GM21619 (cell line): ENCODE measurements around the gene PAMR1.

Experiments
- ATAC-seq: cut with Tn5 transposase; IDR thresholded peaks from one replicate; pipeline ENCODE4 v1.9.1; 2021; ENCODE audit not compliant: unreplicated experiment

PAMR1 gene

DNA sequence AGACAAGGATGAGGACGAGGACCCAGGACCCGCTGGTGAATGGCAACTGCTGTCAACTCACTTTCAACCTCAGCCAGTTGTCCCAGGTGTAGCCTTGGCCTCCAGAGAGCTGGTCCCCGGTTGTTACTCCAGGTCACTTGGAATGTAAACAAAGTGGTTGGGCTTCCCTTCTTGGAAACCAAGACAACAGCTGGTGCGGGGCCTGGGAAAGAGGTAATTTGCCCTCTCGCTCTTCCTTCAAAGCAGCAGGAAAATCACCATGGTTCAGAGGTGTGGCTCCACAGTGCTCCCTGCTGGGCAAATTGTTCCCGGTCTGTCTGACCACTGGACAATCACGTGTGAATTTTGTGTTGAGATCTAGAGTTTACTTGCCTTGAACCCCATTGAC, 121.0 kb downstream of the PAMR1 start:
- no peak for ATAC-seq

DNA sequence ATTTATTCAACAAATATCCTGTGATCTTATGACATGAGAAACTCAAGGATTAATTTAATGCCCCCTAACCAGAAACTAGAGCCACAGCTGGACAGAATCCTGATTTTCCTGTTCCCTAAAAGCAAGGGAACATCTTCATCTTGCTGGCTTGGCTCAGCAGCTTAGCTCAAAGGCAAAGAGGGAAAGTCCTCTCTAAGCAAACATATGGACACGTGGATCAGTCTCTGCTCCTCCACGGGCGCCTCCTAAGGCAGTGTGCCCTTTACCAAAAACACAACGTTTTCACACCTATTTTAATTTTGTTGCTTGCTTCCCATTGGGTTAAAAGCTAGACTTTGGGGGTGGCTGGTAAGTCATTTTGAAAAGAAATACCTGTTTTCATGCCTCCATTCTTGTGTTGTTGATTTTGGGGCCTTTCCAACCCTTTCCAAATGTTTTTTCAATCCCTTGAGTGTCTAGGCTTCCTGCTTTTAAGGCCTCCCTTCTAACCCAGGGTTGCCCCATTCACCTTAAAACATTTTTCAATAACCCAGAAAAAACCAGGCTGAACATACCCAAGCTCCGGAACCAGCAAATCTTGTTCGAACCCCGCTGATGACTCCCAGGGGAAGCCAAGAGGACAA, 121.5 kb downstream of the PAMR1 start:
- no peak for ATAC-seq

GRCh38 chr11:35402751-35403660, 122.4 kb downstream of the PAMR1 start:
- ATAC-seq = no peak

DNA sequence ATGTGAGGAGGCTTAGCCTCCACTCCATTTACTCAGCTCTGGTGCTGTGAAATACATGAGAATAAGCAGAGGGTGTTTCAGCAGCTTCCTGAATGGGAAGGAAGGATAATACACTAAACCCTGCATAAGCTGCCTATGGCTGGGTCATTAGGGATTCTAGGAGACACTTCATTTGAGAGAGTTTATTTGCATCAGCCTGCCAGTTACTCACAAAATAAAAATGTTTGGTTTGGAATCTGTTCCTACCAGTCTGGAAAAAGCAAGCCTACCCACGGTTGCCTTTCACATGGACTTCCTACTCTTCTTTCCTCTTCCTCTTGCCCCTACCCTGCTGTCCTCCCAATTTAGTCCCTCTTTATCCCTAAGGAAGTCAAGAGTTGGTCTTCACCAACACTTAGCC, 126.5 kb downstream of the PAMR1 start:
- ATAC-seq = no peak

- ATAC-seq = no peak
Measured at GRCh38 chr11:35394941-35395340, 130.5 kb downstream of the PAMR1 start.

GRCh38 chr11:35393098-35393497, 132.3 kb downstream of the PAMR1 start:
- ATAC-seq = no peak

- no peak for ATAC-seq
Measured at GRCh38 chr11:35391922-35392688, 133.3 kb downstream of the PAMR1 start.

DNA sequence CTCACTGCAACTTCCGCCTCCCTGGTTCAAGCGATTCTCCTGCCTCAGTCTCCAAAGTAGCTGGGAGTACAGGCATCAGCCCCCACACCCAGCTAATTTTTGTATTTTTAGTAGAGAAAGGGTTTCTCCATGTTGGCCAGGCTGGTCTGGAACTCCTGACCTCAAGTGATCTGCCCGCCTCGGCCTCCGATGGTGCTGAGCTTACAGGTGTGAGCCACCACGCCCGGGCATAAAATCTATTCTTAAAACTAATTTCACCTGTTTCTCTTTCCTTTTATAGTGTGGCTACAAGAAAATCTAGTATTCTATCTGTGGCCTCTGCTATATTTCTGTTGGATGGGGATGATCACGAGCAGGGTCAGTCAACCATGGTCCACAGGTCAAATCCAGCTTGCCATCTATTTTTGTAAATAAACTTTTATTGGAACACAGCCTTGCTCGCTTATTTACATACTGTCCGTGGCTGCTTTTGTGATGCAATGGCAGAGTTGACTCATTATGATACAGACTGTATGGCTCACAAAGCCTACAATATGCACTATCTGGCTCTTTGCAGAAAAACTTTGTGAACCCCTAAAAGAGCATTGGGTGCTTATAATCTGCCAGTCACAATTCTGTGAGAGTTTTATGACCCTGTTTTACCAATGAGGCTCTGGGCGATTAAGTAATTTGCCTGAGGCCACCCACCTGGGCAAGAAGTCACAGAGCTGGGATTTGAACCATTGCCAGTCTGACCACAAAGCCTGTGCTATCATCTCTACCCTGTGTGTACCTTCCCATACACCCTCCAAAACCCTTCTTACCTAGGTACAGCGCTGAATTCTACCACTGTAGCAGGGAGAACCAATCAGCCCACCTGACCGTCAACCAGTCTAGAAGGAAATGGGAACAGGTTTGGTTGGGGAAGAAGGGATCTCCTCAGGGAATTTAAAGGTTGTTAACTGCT, 134.4 kb downstream of the PAMR1 start:
- ATAC-seq = peak; percentile 90

DNA sequence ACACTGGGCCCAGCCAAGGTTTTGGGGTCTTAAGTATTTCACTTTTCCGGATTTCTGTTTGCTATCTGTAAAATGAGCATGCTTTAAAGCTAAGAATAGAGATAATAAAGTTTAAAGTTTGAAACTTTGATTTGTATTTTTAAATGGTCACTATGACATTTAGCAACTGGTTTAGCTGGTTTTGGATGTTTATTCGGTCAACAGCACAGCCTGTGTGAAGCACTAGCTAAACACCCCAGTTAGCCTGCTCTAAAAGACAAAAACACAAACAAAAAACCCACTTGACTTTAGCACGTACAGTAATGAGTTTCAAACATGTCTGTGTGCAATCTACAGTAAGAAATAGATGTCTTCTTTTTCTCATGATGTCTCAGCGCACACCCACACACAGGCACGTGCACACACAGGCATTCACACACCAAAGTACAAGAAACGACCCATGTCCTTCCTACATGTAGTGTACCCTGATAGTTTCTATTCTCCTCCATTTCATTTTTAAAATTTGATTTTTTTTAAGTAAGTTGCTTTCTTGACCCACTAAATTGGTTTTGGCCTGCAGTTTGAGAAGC, 135.4 kb downstream of the PAMR1 start:
- ATAC-seq = no peak

GRCh38 chr11:35389112-35389511, 136.3 kb downstream of the PAMR1 start:
- ATAC-seq = no peak

DNA sequence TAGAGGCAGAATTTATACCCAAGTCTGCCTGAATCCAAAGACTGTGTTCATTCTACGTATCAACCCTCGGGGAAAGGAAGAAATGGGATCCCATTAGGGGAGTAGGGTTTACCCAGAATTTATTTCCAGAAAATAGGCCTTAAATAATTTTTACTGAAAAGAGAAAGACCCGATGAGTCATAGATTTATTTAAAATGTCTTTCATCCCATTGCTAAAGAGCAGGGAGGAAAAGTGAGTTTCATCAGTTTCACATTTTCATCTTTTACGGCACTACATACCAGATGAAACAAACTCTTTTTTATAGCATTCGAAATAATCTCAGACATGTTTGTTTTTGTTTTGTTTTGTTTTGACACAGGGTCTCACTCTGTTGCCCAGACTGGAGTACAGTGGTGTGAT, 137.4 kb downstream of the PAMR1 start:
- ATAC-seq = no peak

- no peak for ATAC-seq
Measured at GRCh38 chr11:35387111-35387982, 138.1 kb downstream of the PAMR1 start.

DNA sequence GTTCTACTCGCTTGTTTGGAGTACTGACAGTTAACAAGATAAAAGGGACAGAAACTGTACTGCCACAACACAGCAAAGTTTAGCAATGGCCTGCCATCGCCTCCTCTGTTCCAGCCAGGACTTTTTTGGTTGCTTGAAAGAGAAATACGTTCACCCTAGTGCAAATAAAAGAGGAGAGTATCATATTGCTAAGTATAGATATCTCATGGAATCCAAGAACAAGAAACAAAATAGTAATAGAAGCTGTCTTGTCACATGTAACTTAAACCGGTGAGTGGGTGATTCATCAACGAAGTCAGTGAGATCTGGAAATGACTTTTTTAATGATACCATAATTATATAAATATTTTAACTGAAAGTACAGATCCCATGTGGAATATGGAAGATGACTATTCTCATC, 141.5 kb downstream of the PAMR1 start:
- ATAC-seq = no peak
